GM12892 (cell line): Measurements from ENCODE around the gene B3GALT6.

ENCODE experiments used
- POLR2A ChIP-seq: IDR thresholded peaks from 2 replicates; pipeline ENCODE4 v1.6.1; 2011; ENCODE audit warnings: low read depth, low read length, control low read depth
- POLR2AphosphoS5 ChIP-seq: IDR thresholded peaks from 2 replicates; pipeline ENCODE4 v1.6.1; 2011; ENCODE audit warnings: low read depth, low read length, control low read depth

GRCh38 chr1:1187938-1188337 is 44.1 kb upstream of the B3GALT6 start:
- no peak for TF ChIP-seq POLR2AphosphoS5
- TF ChIP-seq POLR2A = no peak
